Measurements from ENCODE around the gene ERCC8.
"Not testable (repeated sequence)": the region's sequence is repeated elsewhere in the genome, so short reads cannot be mapped to it uniquely, and the experiment has no call there.

ERCC8 gene

GRCh38 chr5:60903356-60903755, 41.5 kb downstream of the ERCC8 start:
- no peak for DNase-seq

GRCh38 chr5:60896991-60897390, 47.9 kb downstream of the ERCC8 start:
- DNase-seq: no peak

GRCh38 chr5:60893521-60893920, 51.3 kb downstream of the ERCC8 start:
- no peak for DNase-seq

- DNase-seq: no peak
Observed at GRCh38 chr5:60891667-60892066, 53.2 kb downstream of the ERCC8 start.

- no peak for DNase-seq
Observed at GRCh38 chr5:60888359-60889061, 56.4 kb downstream of the ERCC8 start.

GRCh38 chr5:60887746-60888145, 57.1 kb downstream of the ERCC8 start:
- no peak for DNase-seq

- no peak for DNase-seq
Observed at GRCh38 chr5:60887096-60887495, 57.8 kb downstream of the ERCC8 start.

- no peak for DNase-seq
Observed at GRCh38 chr5:60886158-60886557, 58.7 kb downstream of the ERCC8 start.

GRCh38 chr5:60883229-60883628, 61.6 kb downstream of the ERCC8 start:
- no peak for DNase-seq

- DNase-seq: no peak
Observed at GRCh38 chr5:60872892-60873291, 72.0 kb downstream of the ERCC8 start.

- DNase-seq: no peak
Observed at GRCh38 chr5:60870857-60871256, 74.0 kb downstream of the ERCC8 start.

GRCh38 chr5:60860572-60860971, 84.3 kb downstream of the ERCC8 start:
- not testable (repeated sequence) for DNase-seq

GRCh38 chr5:60856066-60856465, 88.8 kb downstream of the ERCC8 start:
- no peak for DNase-seq

GRCh38 chr5:60852940-60853339, 91.9 kb downstream of the ERCC8 start:
- no peak for DNase-seq

- no peak for DNase-seq
Observed at GRCh38 chr5:60852317-60852716, 92.6 kb downstream of the ERCC8 start.

- DNase-seq: no peak
Observed at GRCh38 chr5:60851626-60852025, 93.2 kb downstream of the ERCC8 start.

- no peak for DNase-seq
Observed at GRCh38 chr5:60846298-60846697, 98.6 kb downstream of the ERCC8 start.

GRCh38 chr5:60843936-60844905, 100.6 kb downstream of the ERCC8 start, which contains the start of gene ELOVL7:
Gene ELOVL7, minus strand, starts transcription at chr5:60844269. Its CDS starts 56,872 bp downstream, at chr5:60787397.
- DNase-seq: peak; percentile 30

GRCh38 chr5:60843386-60843935, 101.4 kb downstream of the ERCC8 start:
- DNase-seq: no peak

- DNase-seq: no peak
Observed at GRCh38 chr5:60842871-60843385, 101.9 kb downstream of the ERCC8 start.

- DNase-seq: no peak
Observed at GRCh38 chr5:60841361-60841760, 103.5 kb downstream of the ERCC8 start.

GRCh38 chr5:60836131-60836530, 108.7 kb downstream of the ERCC8 start:
- DNase-seq: no peak

- no peak for DNase-seq
Observed at GRCh38 chr5:60835554-60835953, 109.3 kb downstream of the ERCC8 start.
